Spleen (tissue), 11 donors: ENCODE measurements around the gene TENT5C. TPM values are rescaled to one million over a fixed set of nuclear protein-coding genes. Genes with fewer than 3 reads are reported as not detected.
A peak's percentile ranks its signal among the peaks of the same experiment; 100 is the strongest.

ENCODE experiments used
- DNase-seq: peaks from one replicate; pipeline ENCODE4 v3.0.0-alpha.2; 2020
- H3K27ac ChIP-seq, 8 donors: fragments of 200-600 bp; sonication (generic) in 7 of 8; 1 replicate in 4 of 8; 2 replicates in 4 of 8; pipeline versions ENCODE4 v1.5.0 to v1.8.0; 2016 to 2021; ENCODE audit warnings: inconsistent platforms in 4 of 8, mild to moderate bottlenecking in 4 of 8, moderate library complexity in 1 of 8
- H3K27me3 ChIP-seq, 7 donors: fragments of 200-600 bp; sonication (generic) in 6 of 7; replicated peaks in 1 of 7; 1 replicate in 4 of 7; 2 replicates in 3 of 7; pipeline versions ENCODE4 v1.5.0 to v1.8.0; 2016 to 2021; ENCODE audit warnings: inconsistent platforms in 3 of 7, mild to moderate bottlenecking in 1 of 7
- H3K36me3 ChIP-seq, 6 donors: fragments of 200-600 bp; sonication (generic) in 5 of 6; 1 replicate in 4 of 6; 2 replicates in 2 of 6; pipeline versions ENCODE4 v1.5.0 to v1.8.0; 2016 to 2021; ENCODE audit warnings: inconsistent platforms in 2 of 6
- H3K4me1 ChIP-seq, 6 donors: fragments of 200-600 bp; sonication (generic) in 5 of 6; 1 replicate in 3 of 6; 2 replicates in 3 of 6; pipeline versions ENCODE4 v1.5.0 to v1.8.0; 2016 to 2021; ENCODE audit warnings: inconsistent platforms in 3 of 6
- H3K4me3 ChIP-seq, 8 donors: fragments of 200-600 bp; sonication (generic) in 7 of 8; 1 replicate in 4 of 8; 2 replicates in 4 of 8; pipeline versions ENCODE4 v1.5.0 to v1.8.0; 2016 to 2021; ENCODE audit warnings: inconsistent platforms in 4 of 8, mild to moderate bottlenecking in 4 of 8, moderate library complexity in 2 of 8
- H3K9me3 ChIP-seq, 8 donors: fragments of 200-600 bp; sonication (generic) in 7 of 8; 1 replicate in 4 of 8; 2 replicates in 4 of 8; pipeline versions ENCODE4 v1.5.0 to v1.8.0; 2016 to 2021; ENCODE audit warnings: inconsistent platforms in 4 of 8
- CTCF ChIP-seq, 11 experiments: fragments of 200-600 bp in 7 of 11; fragments of 450-650 bp in 4 of 11; sonication (generic) in 4 of 11; IDR thresholded peaks in 8 of 11; conservative IDR thresholded peaks in 3 of 11; 1 replicate in 7 of 11; 2 replicates in 4 of 11; pipeline versions ENCODE4 v1.4.0 to v1.8.0; 2016 to 2021; ENCODE audit warnings: antibody characterized with exemption in 11 of 11, inconsistent platforms in 4 of 11, mild to moderate bottlenecking in 1 of 11
- POLR2A ChIP-seq, 3 donors: fragments of 450-650 bp; IDR thresholded peaks; one replicate each; pipeline ENCODE4 v1.5.1; 2017; ENCODE audit warnings: antibody characterized with exemption in 3 of 3, mild to moderate bottlenecking in 1 of 3
- POLR2AphosphoS5 ChIP-seq, 3 donors: sonication (generic); formaldehyde crosslinking; IDR thresholded peaks; one replicate each; pipeline ENCODE4 v1.5.1; 2017; ENCODE audit warnings: antibody characterized with exemption in 3 of 3
- WGBS, 5 donors: extraction: QIAGEN DNeasy Blood & Tissue Kit in 3 of 5; methylation state at CpG; one replicate each; pipeline versions ENCODE4 v1.1.5 to v1.1.7; 2013 to 2018; 5-methylcytosine and 5-hydroxymethylcytosine counted together
- intact Hi-C: fragments of 100-400 bp; cut with DNase I; formaldehyde crosslinking; loops from one replicate; pipeline ENCODE4 v1.15.0; 2023; ENCODE audit warnings: low total_unique reads
- polyA plus RNA-seq, 3 donors: library from polyadenylated mRNA; stranded (reverse); fragments of 200-250 nt; gene quantifications; one replicate each; pipeline ENCODE4 v1.2.1, GENCODE V29; 2013
- total RNA-seq, 7 donors: library from RNA; depleted of rRNA in 3 of 7; stranded (reverse); fragments of >200 nt in 3 of 7; fragmentation: NEBNext Ultra II Directional in 4 of 7; extraction: Animal tissue kit (Norgen Biotek cat#: 25700) in 4 of 7; gene quantifications; one replicate each; pipeline versions ENCODE4 v1.1.0 to v1.2.1, GENCODE V29; 2016 to 2021
- donor health status: healthy with polysubstance abuse.
- donor health status: DM: no; HTN: no; CAD: no; lungs with moderate emphysema.
- donor health status: DM: no; HTN: no; CAD: no.
- donor health status: Bipolar disorder and iron deficiency.
- donor health status: healthy.
- donor health status: DM: no; HTN: no; CAD: no.
- donor health status: DM: yes; HTN: yes; CAD: no.

TENT5C gene
- total and polyA plus RNA-seq, 10 donors: 5.6 to 181 (median 37.0) TPM

GRCh38 chr1:117575586-117576225 lies 30.1 kb upstream of the TENT5C start:
- Histone ChIP-seq H3K4me3 (no peak overlapping the region), H3K9me3 (no peaks in the 10 kb centered on the region), H3K4me1 (peaks cover 0 to 17% (median 16%) of the 10 kb centered on the region in 6 donors), H3K36me3 (no peaks in the 10 kb centered on the region), H3K27me3 (no peaks in the 10 kb centered on the region), H3K27ac (no peak overlapping the region)
- DNase-seq: peak; percentile 74
- intact Hi-C loops: no loop called here
- TF ChIP-seq POLR2AphosphoS5 (IDR thresholded peaks at IDR 0.05) (no peak), CTCF (IDR thresholded peaks at IDR 0.05 in 8 of 11, conservative IDR thresholded peaks at IDR 0.05 in 3 of 11) (no peak), POLR2A (IDR thresholded peaks at IDR 0.05) (no peak)
- WGBS, 5 donors: 86 to 94% (median 87%) methylated on average over 4 to 8 of the region's 8 CpGs

GRCh38 chr1:117576236-117576635 lies 29.6 kb upstream of the TENT5C start:
- Histone ChIP-seq H3K36me3 (no peaks in the 10 kb centered on the region), H3K4me1 (peaks cover 0 to 17% (median 16%) of the 10 kb centered on the region in 6 donors), H3K4me3 (no peak overlapping the region), H3K9me3 (no peaks in the 10 kb centered on the region), H3K27ac (no peak overlapping the region), H3K27me3 (no peaks in the 10 kb centered on the region)
- TF ChIP-seq POLR2A (IDR thresholded peaks at IDR 0.05) (no peak), CTCF (IDR thresholded peaks at IDR 0.05 in 8 of 11, conservative IDR thresholded peaks at IDR 0.05 in 3 of 11) (no peak), POLR2AphosphoS5 (IDR thresholded peaks at IDR 0.05) (no peak)
- intact Hi-C loops: no loop called here
- DNase-seq: peak; percentile 54
- 92 to 97% (median 96%) methylated on average over 3 of the region's 3 CpGs for WGBS, 5 donors

- DNase-seq: no peak
- TF ChIP-seq POLR2AphosphoS5 (IDR thresholded peaks at IDR 0.05) (no peak), CTCF (IDR thresholded peaks at IDR 0.05 in 8 of 11, conservative IDR thresholded peaks at IDR 0.05 in 3 of 11) (no peak), POLR2A (IDR thresholded peaks at IDR 0.05) (no peak)
- 62 to 100% (median 90%) methylated on average over 1 to 2 of the region's 2 CpGs for WGBS, 5 donors
Measured at GRCh38 chr1:117577191-117577885, 28.5 kb upstream of the TENT5C start.

GRCh38 chr1:117578466-117578865 lies 27.4 kb upstream of the TENT5C start:
- 84 to 95% (median 91%) methylated on average over 4 of the region's 4 CpGs for WGBS, 5 donors
- no peak for DNase-seq
- no peak overlapping the region for H3K27ac ChIP-seq
- no peaks in the 10 kb centered on the region for H3K27me3 ChIP-seq
- H3K4me3 ChIP-seq: no peak overlapping the region
- H3K4me1 ChIP-seq: peaks cover 0 to 4% (median 3%) of the 10 kb centered on the region in 6 donors
- no peaks in the 10 kb centered on the region for H3K9me3 ChIP-seq
- H3K36me3 ChIP-seq: no peaks in the 10 kb centered on the region
- no peak for TF ChIP-seq POLR2A (IDR thresholded peaks at IDR 0.05)
- no peak for TF ChIP-seq POLR2AphosphoS5 (IDR thresholded peaks at IDR 0.05)
- TF ChIP-seq CTCF (IDR thresholded peaks at IDR 0.05 in 8 of 11, conservative IDR thresholded peaks at IDR 0.05 in 3 of 11): no peak
- intact Hi-C loops: no loop called here

More at GRCh38 chr1:117577191-117577885, 28.5 kb upstream of the TENT5C start:
- Histone ChIP-seq H3K4me3 (no peak overlapping the region), H3K36me3 (no peaks in the 10 kb centered on the region), H3K27me3 (no peaks in the 10 kb centered on the region), H3K4me1 (peaks cover 0 to 15% (median 14%) of the 10 kb centered on the region in 6 donors), H3K27ac (no peak overlapping the region), H3K9me3 (no peaks in the 10 kb centered on the region)
- intact Hi-C loops: no loop called here
